ENCODE results near the gene FSTL4.

Gene FSTL4

DNA sequence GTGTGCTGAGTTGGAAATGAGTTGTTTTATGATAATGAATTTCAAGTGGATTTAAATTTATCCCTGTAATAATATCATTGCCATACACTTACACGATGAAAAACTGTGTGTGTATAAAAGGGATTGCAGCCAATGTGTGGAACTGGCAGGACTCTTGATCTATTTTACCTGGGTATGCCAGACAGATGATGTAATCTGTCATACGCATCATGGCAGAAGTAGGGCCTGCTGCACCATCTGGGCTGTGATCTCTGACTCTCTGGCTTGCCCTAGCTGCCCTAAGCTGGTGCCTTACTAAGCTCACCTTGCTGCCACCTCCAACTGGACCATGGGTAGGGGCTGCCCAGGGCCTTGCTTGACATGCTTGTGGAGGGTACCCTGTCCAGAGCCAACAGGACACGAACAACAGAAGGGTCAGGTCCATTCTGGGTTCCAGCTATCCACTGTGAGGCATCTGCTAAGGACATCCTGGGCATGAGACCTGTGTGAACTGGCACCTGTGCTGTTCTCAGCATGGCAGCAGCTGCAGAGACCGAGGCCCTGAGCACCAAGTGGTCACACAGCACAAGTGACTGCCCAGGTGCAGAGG is 184.2 kb downstream of the FSTL4 start:
- no peak for DNase-seq (ENCODE audit: low read depth, low spot score)

DNA sequence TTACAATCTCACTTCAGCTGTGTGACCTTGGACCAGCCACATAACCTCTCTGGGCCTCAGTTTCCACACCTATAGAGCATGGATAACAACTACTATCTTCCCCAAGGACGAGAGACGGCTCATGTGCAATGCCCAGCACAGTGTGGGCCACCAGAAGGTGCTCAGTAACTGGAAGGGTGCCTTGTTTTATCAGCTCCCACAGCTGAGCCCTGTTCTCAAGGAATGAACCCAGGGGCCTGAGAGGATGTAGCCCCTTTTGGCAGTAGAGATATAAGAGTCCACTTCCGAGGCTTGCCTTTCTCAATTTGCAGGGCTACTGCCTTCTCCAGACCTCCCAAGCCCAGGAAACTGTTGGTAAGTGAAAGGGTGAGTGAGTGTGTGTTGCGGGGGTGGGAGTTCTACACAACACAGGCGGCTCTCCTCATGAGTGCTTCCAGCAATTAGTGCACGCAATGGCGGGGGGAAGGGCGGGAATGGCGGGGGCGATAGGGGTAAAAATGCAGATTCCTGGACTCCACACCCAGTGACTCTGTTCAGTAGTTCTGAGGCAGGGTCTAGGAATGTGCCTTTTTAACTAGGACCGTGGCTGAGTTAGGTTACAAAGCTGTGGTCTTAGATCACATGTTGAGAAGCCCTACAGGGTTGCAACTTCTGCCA is 185.1 kb downstream of the FSTL4 start:
- DNase-seq (ENCODE audit: low read depth, low spot score) = no peak

DNA sequence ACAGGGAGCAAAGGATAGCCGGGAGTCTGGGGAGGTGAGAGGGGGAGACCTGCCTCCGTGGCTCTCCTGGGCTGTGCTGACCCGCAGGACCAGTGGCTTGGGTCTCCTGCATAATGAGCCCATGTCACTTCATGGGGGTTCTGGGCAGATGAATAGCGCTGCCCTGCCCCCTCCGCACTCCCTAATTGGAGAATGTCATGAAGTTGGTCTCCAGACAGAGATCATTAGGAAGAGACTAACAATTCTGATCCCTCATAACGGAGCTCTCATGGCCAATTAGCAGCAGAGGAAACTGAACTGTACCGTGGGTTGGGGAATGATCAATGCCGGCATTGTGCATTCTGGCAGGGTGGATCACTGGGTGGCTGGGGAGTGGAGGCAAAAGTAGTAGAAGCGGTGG is 186.1 kb downstream of the FSTL4 start:
- no peak for DNase-seq (ENCODE audit: low read depth, low spot score)

DNA sequence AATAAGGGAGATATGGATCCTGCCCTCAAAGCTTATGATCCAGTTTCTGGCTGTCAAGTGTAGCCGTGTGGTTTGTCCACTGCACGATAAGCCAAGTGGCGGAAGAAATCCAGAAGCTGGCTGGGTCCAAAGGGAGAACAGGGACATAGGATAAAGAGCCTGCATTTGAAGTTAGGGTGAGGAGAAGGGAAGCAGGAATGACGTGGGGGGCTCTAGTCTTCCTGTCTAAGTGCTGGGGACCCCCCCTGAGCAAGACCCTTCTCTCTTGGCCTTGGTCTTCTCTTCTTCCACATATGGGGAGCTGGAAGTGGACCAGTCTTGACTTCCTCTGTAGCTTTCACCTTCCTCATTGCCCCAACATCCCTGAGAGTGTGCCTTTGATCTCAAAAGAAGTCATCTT is 186.6 kb downstream of the FSTL4 start:
- DNase-seq (ENCODE audit: low read depth, low spot score) = no peak

DNA sequence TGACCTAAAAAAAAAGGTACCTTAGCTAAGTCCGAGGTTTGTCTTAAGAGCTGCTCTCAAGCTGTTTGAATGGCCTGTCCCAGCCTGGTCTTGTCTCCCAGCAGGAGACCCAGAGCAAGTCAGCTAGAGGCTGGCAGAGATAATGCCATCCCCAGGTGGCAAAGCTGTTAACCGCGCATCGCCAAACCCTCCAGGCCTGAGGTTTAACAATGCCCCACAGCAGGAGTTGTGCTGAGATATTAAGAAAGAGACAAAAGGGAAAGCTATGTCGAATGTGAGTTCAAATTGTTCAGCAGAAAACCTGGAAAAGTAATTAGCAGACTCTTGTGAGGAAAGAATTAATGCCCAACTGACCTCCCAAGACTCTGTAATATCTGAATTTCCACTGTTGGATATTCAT is 187.1 kb downstream of the FSTL4 start:
- no peak for DNase-seq (ENCODE audit: low read depth, low spot score)

DNA sequence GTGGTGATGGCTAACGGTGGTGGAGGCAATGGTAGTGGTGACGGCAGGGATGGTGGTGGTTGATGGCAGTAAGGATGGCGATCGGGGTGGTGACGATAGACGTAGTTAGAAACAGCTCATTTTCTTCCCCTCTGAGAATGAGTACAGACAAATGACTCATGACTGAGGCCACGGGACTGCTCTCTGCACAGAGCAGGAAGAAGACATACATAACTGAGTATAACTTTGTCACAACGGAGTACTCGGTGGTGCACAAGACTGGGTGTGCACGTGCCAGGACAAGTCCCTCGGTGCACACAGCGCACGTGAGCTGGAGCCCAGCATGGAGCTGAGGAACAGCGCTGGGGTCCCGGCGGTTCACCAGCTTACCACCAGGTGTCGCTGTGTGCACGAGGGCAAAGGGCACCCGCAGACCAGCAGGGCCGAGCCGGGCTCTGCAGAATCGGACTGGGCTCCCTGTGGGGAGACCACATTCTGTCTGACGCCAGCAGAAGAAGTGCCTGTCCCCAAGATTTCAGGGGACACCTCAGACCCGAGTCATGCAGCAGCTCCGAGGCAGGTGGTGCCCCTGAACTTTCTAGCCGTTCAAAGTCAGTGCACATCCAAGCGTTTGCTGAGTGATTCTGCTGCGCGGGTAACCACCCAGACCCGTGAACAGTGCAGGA is 188.6 kb downstream of the FSTL4 start:
- DNase-seq (ENCODE audit: low read depth, low spot score) = no peak

DNA sequence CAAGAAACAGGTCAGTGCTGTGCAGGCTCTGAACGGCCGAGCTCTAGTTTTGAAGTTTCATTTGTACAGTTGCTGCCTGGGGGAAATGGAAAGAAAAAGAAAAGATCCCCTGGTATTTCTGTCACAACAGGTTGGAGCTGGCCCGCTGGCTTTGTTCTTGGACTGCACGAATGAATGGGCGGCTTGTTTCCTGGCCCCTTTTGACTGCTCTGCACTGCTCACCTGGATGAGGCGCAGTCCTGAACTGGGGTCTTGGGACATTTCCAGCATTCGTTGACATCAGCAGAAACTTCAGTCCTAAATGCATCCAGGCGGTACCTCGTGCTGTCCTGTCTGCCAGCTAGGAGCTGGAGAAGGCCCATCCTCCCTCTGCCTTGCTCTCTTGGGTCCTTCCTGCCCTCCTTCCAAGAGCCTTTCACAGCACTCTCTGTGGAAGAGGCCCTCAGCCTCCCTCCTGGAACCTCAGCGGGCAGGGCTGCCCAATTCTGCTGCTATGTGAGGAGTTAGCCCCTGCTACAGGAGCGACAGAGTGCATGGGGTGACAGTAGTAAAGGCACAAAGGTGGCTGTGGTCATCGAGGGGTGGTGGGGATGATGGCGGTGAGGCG is 189.2 kb downstream of the FSTL4 start:
- no peak for DNase-seq (ENCODE audit: low read depth, low spot score)

DNA sequence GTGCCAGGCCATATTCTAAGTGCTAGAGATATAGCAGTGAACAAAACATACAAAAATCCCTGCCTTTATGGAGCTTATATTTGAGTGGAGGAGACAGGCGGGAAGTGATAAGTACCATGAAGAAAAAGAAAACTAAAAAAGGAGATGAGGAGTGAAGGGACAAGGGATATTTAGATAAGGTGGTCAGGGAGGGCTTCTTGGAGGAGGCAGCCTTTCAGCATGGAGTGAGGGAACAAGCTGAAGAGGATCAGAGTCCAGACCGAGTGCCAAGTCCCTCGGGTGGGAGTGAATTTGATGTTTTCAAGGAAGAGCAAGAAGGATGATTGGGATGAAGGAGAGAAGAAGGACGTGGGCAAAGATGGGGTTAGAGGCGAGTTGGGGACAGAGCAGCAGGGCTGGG is 190.5 kb downstream of the FSTL4 start:
- DNase-seq (ENCODE audit: low read depth, low spot score) = no peak

DNA sequence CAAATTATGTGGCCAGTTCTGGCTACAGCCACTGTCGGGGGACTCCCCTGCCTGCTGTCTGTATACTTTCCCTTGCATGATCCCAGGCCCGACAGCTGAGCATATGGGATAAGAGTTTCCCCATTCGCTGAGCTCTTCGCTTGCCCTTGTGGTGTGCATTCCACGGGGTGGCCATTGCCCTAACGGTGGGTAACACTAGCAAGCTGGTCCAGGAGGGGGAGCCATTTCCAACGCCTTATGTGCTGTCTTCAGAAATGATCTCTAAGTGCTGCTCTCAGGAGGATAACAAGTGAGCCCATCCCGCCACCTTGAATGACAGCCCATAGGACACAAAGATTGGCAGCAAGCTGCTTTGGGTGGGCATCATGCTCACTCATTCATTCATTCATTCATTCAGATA is 190.9 kb downstream of the FSTL4 start:
- DNase-seq (ENCODE audit: low read depth, low spot score) = no peak

DNA sequence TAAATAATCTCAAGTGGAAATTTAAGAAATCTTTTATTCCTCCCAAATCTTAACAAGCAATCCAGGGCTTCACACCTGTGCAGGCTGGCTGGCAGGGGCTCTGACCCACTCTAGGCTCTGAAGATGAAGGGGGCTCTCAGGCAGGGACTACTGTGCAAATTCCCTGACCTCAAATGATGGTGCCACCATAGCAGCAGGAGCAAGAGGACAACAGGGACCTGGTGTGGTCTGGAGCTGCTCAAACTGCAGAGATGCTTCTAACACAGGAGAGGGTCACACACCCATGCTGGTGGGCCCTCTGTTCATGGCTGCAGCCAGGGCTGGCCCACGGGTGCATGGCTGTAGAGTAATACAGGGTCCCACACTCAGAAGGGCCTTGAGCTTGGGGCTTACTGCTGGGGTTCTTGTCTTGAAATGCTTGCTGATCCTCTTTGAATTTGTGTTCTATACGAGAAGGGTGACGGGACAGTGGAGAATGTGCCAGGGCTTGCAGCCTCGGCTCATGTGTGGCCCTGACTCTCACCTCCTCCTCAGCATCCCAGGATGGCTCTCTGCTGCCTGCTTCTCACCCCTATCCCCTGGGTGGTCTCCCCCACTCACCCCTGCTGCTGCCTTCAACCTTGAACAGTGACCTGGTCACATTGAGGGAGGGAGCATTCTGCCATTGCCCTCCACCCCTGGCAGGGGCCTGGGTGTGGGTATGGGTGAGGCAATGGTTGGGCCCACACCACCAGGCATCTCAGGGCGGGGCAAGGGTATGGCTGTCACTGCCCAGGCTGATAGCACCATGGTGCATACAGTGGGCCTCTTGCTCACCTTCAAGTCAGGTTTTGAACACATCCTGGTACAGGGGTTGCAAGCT is 191.7 kb downstream of the FSTL4 start:
- no peak for DNase-seq (ENCODE audit: low read depth, low spot score)

DNA sequence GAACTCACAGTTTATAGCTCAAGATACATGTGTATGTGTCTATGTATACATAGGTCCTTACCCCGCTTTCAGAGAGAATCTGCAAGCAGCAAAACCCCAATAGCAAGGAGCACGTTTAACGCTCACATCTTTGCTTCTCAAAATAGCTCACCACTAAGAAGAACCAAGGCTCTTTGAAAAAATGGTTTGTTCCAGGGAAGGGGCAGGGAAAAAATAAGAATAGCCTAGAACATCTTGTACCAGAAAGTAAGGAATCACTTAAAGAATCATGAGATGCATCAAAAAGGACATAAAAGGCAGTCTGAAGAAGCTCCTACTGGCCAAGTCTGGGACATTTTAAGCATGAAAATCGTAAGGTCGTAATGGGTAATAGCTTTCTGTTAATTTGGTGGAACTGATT is 196.4 kb downstream of the FSTL4 start:
- DNase-seq (ENCODE audit: low read depth, low spot score) = no peak

DNA sequence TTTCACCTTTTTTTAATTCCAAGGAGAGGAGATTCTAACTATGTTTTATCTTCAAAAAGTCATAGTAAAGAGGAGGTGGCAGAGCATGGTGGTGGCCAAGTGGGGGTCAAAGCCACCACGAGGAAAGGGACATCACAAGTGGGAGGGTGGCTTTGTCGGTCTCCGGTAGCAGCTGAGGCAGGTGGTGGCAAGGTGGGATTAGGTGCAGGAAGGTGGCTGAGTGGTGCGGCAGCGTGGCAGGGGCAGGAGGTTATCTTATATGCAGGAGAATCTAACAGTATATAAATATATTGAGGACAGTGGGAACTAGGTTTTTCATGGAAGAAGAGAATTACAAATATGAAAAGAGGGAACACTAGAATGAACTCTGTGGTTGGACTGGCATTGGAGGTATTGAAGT is 196.8 kb downstream of the FSTL4 start:
- no peak for DNase-seq (ENCODE audit: low read depth, low spot score)

DNA sequence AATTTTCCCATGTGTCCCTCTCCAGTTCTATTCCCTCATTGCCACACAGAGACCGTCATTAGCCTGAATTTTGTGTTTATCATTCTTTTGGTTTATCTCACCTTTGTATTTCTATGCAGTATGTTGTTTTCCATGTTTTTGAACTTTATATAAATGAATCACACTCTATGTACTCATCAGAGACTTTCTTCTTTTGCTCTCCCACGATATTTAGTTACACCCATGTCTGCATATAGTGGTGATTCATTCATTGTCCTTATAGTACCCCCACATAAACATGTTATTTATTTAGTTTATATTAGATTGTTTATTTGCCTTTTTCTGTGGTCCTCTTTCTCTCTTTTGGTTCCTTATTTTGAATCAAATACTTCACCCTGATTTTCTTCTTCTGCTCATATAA is 199.7 kb downstream of the FSTL4 start:
- no peak for DNase-seq (ENCODE audit: low read depth, low spot score)

DNA sequence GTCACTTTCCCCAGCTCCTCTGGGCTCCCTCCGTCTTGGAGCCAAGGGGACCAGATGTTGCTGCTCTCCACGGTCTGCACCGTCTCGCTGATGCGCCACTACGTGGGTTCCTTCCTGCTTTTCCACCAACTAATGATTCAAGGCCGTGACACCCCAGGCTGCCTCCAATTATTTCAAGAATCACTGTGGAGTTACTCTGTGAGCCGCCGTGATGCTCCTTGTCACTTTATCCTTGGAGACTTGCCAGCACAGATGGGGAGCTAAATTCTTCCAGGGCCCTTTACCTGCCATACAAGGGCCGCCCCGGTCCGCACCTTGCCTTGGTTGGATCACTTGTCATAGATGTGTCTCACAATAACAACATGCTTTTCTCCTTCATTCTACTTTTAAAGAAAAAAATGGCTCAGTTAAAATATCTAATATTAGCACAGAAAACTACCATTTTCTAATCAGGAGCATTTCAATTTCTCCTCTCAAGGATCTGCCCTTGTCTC is 202.0 kb downstream of the FSTL4 start:
- DNase-seq (ENCODE audit: low read depth, low spot score) = no peak

DNA sequence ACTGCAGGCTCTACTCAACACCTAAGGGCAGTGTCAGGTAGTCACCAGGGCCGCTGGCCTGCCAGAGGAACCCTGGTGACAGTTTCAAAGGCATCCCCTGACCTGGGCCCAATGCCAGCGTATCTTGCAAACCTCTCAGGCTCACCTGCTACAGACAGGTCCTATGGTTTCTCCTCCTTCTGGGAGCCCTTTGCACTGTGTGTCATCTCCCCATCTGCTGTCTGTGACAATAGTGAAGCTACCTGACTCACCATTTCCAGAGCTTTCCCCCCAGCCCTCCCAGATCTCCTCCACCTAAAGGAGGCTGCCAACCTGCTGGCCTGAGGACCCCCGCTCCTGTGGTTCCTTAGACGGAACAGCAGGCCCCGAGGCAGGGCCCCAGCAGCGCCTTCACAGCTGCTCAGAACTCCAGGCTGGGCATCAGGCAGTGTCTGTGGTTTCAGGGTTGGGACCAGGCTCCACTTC is 203.1 kb downstream of the FSTL4 start:
- DNase-seq (ENCODE audit: low read depth, low spot score) = no peak

DNA sequence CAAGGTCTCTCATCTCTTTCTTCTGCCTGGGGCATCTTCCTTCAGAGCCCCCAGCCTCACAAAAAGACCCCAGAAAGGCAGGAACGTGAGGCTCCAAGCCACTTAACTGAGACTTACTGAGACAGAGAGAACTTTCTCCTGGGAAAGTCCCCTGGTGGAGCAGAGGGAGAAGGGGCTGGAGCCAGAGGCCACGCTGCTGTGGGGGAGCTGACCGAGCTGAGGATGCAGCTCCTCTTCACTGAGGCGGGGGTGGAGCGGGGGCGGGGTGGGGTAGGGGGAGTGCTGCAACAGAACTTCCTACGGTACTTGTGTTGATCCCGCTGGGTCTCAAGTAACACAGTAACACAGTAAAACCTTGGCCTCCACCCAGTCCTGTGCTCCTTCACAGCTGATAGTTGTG is 204.0 kb downstream of the FSTL4 start:
- DNase-seq (ENCODE audit: low read depth, low spot score) = no peak

DNA sequence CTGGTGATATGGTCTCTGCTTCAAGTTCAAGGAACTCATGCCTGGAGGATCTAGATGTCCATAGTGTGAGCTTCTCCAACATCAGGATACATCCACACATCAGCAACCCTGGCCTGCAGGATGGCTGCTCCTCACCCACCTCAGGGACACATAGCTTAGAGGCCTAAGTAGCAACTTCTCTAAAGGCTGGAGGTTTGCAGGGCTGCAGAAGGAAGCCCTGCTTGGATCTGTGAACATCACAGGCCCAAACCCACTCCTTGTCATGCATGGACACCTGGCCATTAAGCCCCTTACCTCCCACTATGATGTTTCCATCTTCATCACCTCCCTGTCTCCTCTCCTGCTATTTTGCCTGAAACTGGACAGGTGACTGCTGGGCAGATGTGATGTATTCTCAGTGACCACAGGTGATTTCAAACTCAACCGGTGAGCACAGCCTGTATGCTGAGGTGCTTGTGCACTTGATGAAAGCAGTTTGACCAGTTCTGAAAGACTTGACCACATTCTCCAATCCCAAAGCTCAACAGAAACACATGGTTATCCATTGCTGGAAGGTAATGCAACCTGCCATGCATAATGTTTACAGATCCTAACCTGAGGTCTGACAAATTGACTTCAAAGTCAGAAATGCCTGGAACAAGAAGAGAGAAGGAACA is 205.2 kb downstream of the FSTL4 start:
- DNase-seq (ENCODE audit: low read depth, low spot score) = no peak

DNA sequence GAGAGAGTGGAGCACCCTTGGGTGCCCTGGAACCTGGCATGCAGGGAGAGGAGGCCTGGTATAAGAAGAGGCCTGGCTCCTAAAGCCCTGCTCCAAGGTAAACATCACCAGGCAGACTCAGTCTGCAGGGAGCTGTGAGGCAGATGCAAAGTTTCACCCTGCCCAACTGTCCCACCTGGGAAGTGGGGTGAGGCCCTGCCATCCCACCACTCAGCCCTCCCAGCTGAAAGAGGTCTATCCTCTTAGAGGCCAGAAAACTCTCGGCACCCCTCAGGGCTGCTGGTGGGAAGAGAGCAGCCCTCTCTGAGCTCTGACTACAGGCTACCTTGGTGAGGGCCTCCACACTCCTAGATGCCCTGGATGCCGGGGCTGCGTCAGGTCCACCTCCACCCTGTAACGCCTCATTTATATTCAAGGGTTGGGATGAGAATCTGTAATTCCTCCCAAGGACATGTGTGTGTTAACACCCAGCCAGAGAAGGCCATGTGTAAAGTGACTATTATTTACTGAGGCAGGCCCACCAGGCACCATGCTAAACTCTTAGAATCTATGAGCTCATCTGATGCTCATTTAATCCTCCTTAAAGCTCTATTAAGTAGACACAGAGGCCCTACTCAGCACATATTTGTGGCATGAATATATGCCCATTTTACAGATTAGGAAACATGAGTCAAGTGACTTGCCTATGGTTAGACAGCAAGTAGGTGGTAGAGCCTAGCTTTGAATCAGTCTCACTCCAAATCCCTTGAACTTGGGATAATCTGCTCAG is 205.9 kb downstream of the FSTL4 start:
- DNase-seq (ENCODE audit: low read depth, low spot score) = no peak

DNA sequence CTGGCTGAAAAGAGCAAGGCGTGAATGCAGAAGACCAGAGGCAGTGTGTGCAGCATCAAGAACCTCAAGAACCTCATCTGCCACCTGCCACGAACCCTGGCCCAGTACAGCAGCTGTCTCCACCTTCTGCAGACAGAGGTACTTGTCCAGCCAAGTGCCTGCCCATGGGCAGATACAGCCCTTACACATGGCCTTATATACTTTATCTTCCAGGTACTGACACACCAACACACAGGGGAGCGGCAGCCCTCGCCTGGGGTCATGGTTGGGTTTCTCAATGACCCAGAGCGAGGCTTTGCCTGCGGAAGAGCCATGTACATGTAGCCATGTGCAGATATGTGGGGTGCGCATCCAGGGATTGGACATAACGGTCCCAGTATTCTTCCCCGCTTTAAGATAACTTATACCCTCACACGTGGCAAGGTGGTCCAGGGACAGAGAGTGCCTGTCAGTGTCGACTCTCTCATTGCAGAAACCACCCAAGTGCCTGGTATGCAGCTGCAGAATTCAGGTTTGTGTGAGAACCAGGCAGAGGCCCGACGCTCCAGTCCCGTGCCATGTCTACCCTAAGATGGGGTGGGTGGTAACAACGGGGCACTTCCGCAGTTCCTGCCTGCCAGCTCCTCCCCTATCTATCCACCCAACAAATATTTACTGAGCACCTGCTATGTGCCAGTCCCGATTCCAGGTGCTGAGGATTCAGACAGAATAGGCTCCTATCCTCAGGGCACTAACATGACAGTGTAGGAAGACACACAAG is 206.9 kb downstream of the FSTL4 start:
- no peak for DNase-seq (ENCODE audit: low read depth, low spot score)

DNA sequence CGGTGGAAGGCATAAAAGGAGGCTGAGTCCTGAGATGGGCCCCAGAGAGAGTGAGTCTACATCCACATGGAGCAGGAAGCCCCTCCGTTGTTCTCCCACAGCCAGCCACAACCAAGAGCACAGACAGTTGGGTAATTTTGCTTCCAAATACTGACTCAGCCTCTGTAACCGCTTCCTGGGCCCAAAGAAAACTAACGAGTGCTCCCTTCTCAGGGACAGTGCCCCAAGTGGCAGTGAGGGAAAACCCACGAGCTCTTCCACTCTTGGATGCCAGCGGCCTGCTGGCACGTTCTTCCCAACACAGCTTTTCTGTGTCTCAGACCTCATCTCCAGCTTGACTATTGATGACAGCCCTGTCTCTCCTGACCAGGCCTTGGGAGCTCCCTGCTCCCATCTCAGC is 207.6 kb downstream of the FSTL4 start:
- no peak for DNase-seq (ENCODE audit: low read depth, low spot score)
